Measurements from ENCODE around the gene ACTL9. TPM values are rescaled to one million over a fixed set of nuclear protein-coding genes. Genes with fewer than 3 reads are reported as not detected.
"Not testable (repeated sequence)": the region's sequence is repeated elsewhere in the genome, so short reads cannot be mapped to it uniquely, and the experiment has no call there.

The ACTL9 gene
- total RNA-seq, 1 donor from 2014 or later: not detected

DNA sequence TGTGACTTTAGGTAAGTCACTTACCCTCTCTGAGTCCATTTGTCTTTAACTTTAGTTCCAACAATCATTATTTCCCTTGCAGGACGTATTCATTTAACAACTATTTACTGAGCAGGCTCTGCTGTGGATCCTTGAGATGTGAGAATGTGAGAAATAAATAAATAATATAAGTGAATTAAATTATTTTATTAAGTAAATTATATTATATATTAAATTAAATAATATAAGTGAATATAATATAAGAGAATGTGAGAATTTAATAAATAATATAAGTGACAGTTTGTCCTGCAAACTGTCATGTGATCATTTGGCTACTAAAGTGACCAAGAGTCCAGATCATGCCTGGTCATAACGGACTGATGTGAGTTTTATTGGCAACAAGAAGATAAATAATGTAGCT is 23.4 kb upstream of the ACTL9 start:
- TF ChIP-seq, protein P1, sequence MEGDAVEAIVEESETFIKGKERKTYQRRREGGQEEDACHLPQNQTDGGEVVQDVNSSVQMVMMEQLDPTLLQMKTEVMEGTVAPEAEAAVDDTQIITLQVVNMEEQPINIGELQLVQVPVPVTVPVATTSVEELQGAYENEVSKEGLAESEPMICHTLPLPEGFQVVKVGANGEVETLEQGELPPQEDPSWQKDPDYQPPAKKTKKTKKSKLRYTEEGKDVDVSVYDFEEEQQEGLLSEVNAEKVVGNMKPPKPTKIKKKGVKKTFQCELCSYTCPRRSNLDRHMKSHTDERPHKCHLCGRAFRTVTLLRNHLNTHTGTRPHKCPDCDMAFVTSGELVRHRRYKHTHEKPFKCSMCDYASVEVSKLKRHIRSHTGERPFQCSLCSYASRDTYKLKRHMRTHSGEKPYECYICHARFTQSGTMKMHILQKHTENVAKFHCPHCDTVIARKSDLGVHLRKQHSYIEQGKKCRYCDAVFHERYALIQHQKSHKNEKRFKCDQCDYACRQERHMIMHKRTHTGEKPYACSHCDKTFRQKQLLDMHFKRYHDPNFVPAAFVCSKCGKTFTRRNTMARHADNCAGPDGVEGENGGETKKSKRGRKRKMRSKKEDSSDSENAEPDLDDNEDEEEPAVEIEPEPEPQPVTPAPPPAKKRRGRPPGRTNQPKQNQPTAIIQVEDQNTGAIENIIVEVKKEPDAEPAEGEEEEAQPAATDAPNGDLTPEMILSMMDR (IDR thresholded peaks at IDR 0.05; ENCODE audit: unreplicated experiment): no peak
- Mint-ChIP-seq H3K4me1 (ENCODE audit: low read depth) (no peaks in the 10 kb centered on the region), H3K36me3 (ENCODE audit: insufficient read depth) (no peaks in the 10 kb centered on the region), H3K9me3 (ENCODE audit: low read depth) (peaks cover 52% of the 10 kb centered on the region), H3K27me3 (no peaks in the 10 kb centered on the region), H3K4me3 (ENCODE audit: low read depth) (no peak overlapping the region), H3K27ac (no peak overlapping the region)
- DNase-seq (ENCODE audit: low spot score, unreplicated experiment): no peak

DNA sequence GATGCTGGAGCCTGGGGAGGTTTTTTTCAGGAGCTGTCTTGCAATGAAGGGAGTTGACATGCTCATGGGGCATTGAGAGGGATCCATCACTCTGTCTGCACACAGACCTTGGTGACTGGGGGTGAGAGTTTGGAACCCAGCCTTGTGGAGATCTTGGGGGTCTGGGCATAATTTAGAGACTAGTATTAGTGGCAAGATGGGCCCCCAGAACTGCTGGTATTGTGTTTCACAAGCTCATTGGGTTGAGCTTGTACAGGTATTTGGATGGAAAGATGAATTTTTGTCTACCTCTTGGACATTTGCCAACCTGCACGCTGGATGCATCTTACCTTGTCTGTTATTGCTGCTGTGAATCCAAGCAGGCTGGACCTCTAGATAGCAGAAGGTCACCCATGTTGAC is 22.7 kb upstream of the ACTL9 start, which contains the start of gene OR2Z1:
Gene OR2Z1 (plus strand): TSS at position 301 of the 400 bp plus-strand sequence. CDS start 9,395 bp downstream, outside the sequence.
- H3K36me3 Mint-ChIP-seq (ENCODE audit: insufficient read depth): no peaks in the 10 kb centered on the region
- H3K4me1 Mint-ChIP-seq (ENCODE audit: low read depth): no peaks in the 10 kb centered on the region
- peaks cover 46% of the 10 kb centered on the region for H3K9me3 Mint-ChIP-seq (ENCODE audit: low read depth)
- DNase-seq (ENCODE audit: low spot score, unreplicated experiment): no peak
- TF ChIP-seq, protein P1 (IDR thresholded peaks at IDR 0.05; ENCODE audit: unreplicated experiment): no peak
- no peak within 1 kb of the TSS for H3K27ac Mint-ChIP-seq
- H3K4me3 Mint-ChIP-seq (ENCODE audit: low read depth): no peak within 1 kb of the TSS
- H3K27me3 Mint-ChIP-seq: no peaks in the 10 kb centered on the region

DNA sequence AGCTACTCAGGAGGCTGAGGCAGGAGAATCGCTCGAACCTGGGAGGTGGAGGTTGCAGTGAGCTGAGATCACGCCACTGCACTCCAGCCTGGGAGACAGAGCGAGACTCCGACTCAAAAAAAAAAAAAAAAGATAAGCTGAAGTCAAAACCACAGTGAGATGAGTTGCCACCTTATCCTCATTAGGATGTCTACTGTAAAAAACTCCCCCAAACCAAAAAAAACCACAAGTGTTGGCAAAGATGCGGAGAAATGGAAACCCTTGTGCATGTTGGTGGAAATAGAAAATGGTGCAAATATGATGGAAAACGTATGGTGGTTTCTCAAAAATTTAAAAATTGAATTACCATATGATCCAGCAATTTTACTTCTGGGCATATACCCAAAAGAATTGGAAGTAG is 11.7 kb upstream of the ACTL9 start:
- H3K4me3 Mint-ChIP-seq (ENCODE audit: low read depth); H3K27ac Mint-ChIP-seq; H3K27me3 Mint-ChIP-seq; H3K4me1 Mint-ChIP-seq (ENCODE audit: low read depth); DNase-seq (ENCODE audit: low spot score, unreplicated experiment); H3K36me3 Mint-ChIP-seq (ENCODE audit: insufficient read depth): not testable (repeated sequence)
- H3K9me3 Mint-ChIP-seq (ENCODE audit: low read depth): peaks cover 27% of the 10 kb centered on the region

DNA sequence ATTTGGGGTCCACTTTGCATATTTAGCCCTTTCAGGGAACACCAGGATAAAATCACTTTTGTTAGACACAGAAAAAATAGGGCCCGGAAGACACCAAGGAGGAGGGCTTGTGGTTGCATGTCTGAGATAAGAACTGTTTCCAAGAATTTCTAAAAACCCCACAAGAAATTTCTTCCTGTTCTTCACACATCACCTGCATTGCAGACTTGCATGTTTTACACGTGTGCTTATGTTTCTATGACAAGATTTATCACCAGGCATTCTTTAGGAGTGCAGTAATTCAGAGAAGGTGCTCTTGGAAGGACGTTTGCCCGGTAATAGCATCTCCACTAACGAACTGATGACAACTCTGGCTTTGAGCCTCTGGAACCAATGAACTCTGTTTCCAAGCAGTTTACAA is 7.1 kb upstream of the ACTL9 start:
- DNase-seq (ENCODE audit: low spot score, unreplicated experiment): no peak
- no peaks in the 10 kb centered on the region for H3K36me3 Mint-ChIP-seq (ENCODE audit: insufficient read depth)
- H3K27ac Mint-ChIP-seq: no peak overlapping the region
- TF ChIP-seq, protein P1 (IDR thresholded peaks at IDR 0.05; ENCODE audit: unreplicated experiment): no peak
- H3K27me3 Mint-ChIP-seq: no peaks in the 10 kb centered on the region
- peaks cover 3% of the 10 kb centered on the region for H3K9me3 Mint-ChIP-seq (ENCODE audit: low read depth)
- no peaks in the 10 kb centered on the region for H3K4me1 Mint-ChIP-seq (ENCODE audit: low read depth)
- no peak overlapping the region for H3K4me3 Mint-ChIP-seq (ENCODE audit: low read depth)

DNA sequence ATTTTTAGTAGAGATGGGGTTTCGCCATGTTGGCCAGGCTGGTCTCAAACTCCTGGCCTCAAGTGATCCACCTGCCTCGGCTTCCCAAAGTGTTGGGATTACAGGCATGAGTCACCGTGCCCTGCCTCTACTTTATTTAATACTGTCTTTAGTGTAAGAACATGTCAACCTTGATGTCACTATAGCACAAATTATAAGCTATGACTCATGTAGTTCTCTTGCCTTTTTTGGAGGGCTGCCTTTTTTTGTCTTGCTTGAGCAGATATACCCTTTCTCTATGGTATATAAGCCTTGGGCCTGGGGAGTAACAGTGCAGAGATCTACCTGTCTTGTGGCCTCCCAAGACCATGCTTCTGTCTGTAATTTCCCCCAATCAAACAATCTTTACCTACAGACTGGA is 6.7 kb upstream of the ACTL9 start:
- H3K9me3 Mint-ChIP-seq (ENCODE audit: low read depth); DNase-seq (ENCODE audit: low spot score, unreplicated experiment); H3K4me3 Mint-ChIP-seq (ENCODE audit: low read depth); H3K4me1 Mint-ChIP-seq (ENCODE audit: low read depth); H3K36me3 Mint-ChIP-seq (ENCODE audit: insufficient read depth); H3K27ac Mint-ChIP-seq; H3K27me3 Mint-ChIP-seq: not testable (repeated sequence)

DNA sequence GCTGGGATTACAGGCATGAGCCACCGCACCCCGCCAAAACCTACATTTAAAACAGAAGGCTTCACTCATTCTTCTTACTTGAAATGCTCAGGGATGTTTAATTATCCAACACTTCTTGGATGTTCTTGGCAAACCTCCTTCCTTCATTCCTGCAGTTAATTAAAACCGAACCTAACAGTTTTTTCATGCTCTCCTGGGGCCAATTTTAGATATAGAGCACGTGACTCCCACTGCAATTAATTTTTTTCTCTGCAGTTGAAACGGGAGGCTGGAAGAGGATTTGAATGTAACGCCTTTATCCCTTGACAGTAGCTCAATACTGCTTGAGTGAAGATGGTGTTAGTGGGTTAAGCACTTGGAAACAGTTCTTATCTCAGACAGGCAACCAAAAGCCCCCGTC is 4.6 kb upstream of the ACTL9 start:
- peaks cover 9% of the 10 kb centered on the region for H3K27me3 Mint-ChIP-seq
- no peak overlapping the region for H3K27ac Mint-ChIP-seq
- no peak overlapping the region for H3K4me3 Mint-ChIP-seq (ENCODE audit: low read depth)
- TF ChIP-seq, protein P1 (IDR thresholded peaks at IDR 0.05; ENCODE audit: unreplicated experiment): no peak
- no peaks in the 10 kb centered on the region for H3K4me1 Mint-ChIP-seq (ENCODE audit: low read depth)
- no peaks in the 10 kb centered on the region for H3K36me3 Mint-ChIP-seq (ENCODE audit: insufficient read depth)
- no peaks in the 10 kb centered on the region for H3K9me3 Mint-ChIP-seq (ENCODE audit: low read depth)
- no peak for DNase-seq (ENCODE audit: low spot score, unreplicated experiment)
